K562 (cell line): Measurements from ENCODE around the gene RNF114.

Experiments
- CBX2 ChIP-seq: fragments of 200-600 bp; sonication (generic); IDR thresholded peaks from one replicate; pipeline ENCODE4 v1.6.1; 2012; ENCODE audit warnings: mild to moderate bottlenecking, low read length, inconsistent platforms; ENCODE audit not compliant: insufficient read depth, poor library complexity, severe bottlenecking
- EGR1 ChIP-seq: fragments of 450-650 bp; conservative IDR thresholded peaks from 2 replicates; pipeline ENCODE4 v1.6.1; 2017; ENCODE audit warnings: mild to moderate bottlenecking
- MEIS2 ChIP-seq: fragments of 450-650 bp; IDR thresholded peaks from 2 replicates; pipeline ENCODE4 v1.6.1; 2014; ENCODE audit warnings: mild to moderate bottlenecking; ENCODE audit not compliant: partially characterized antibody
- YY1 ChIP-seq, 3 experiments: IDR thresholded peaks; 2 replicates each; pipeline ENCODE4 v1.6.1; 2011; ENCODE audit warnings: low read length in 2 of 3, mild to moderate bottlenecking in 2 of 3, moderate library complexity in 2 of 3, borderline replicate concordance in 1 of 3, control low read depth in 1 of 3, low read depth in 1 of 3; ENCODE audit not compliant: insufficient read depth in 3 of 3, insufficient replicate concordance in 2 of 3, control insufficient read depth in 1 of 3, insufficient read length in 1 of 3; ENCODE audit errors: extremely low read depth in 1 of 3
- ZNF140 ChIP-seq: fragments of 250-450 bp; sonication (Bioruptor Pico); IDR thresholded peaks from 2 replicates; pipeline ENCODE4 v1.8.0; 2021; ENCODE audit warnings: moderate library complexity, mild to moderate bottlenecking, inconsistent platforms

DNA sequence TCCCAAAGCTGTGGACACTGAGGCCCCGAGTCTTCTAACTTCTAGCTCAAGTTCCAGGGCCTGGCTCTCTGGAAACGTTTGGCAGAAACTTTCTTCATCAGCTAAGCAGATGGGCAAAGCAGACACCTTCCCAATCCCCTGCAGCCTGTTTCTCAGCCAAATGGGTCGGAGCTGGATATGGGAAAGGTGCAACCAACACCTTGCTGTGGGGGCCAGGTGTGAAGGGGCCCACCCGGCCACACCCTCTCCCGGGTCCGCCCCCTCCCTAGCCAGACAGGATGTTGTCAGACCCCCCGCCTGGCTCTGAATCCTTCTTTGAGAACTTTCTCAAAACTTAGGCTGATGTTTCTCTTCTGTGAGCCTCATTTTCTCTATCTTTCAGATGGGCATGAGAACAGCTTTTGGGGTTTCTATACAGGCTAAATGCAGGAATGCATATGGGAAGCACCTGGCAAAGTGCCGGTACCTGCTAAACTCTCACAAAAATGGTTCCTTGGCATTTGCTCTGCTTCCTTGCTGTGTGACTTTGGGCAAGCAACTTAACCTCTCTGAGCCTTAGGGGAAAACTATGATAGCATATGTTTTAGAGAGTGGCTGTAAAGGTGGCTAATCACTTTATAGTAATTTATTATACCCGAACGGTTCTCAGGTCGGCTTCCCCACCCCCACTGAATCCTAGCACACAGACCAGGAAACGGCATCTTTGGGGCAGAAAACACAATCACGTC, 48.4 kb downstream of the RNF114 start:
- TF ChIP-seq CBX2 (no peak), YY1 (IDR thresholded peaks at IDR 0.05; ENCODE audit: borderline replicate concordance in 1 of 3, control insufficient read depth in 1 of 3, extremely low read depth in 1 of 3, insufficient read depth in 3 of 3, insufficient read length in 1 of 3, insufficient replicate concordance in 2 of 3, low read depth in 1 of 3, low read length in 2 of 3) (no peak), EGR1 (no peak), MEIS2 (no peak), ZNF140 (no peak)
